ENCODE measurements around the gene RASD2.
"Not testable (repeated sequence)": the region's sequence is repeated elsewhere in the genome, so short reads cannot be mapped to it uniquely, and the experiment has no call there.

Gene RASD2

DNA sequence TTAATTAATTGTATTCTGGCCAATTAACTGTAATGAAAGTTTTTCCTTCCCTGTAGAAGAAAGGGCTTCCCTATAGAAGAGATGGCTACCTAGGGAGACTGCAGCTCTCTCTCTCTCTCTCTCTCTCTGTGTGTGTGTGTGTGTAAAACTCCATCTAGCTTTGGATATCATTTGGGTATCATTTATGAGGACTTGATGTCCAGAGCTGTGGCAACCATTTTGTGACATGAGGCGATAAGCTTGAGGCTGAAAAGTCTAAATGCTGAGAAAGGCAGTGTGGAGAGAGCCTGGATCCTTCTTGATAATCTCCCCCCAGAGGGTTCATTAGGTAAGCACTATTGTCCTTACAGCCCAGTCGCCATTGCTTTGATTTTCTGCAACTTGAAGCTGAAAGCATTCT, 30.7 kb upstream of the RASD2 start:
- DNase-seq (ENCODE audit: low read depth): no peak
- TF ChIP-seq MYC (IDR thresholded peaks at IDR 0.05; ENCODE audit: low read depth, low read length) (no peak), POLR2A (IDR thresholded peaks at IDR 0.05; ENCODE audit: extremely low read depth, insufficient read length) (no peak), CTCF (IDR thresholded peaks at IDR 0.05; ENCODE audit: low read depth, low read length) (no peak)
- TF ChIP-seq, protein P1, sequence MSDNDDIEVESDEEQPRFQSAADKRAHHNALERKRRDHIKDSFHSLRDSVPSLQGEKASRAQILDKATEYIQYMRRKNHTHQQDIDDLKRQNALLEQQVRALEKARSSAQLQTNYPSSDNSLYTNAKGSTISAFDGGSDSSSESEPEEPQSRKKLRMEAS (IDR thresholded peaks at IDR 0.05; ENCODE audit: low read depth, low read length): no peak
- H3K4me3 ChIP-seq (ENCODE audit: low read depth, low read length): no peak overlapping the region

- TF ChIP-seq POLR2A (IDR thresholded peaks at IDR 0.05; ENCODE audit: extremely low read depth, insufficient read length): no peak
- no peak for TF ChIP-seq MYC (IDR thresholded peaks at IDR 0.05; ENCODE audit: low read depth, low read length)
- TF ChIP-seq, protein P1 (IDR thresholded peaks at IDR 0.05; ENCODE audit: low read depth, low read length): no peak
- no peak for TF ChIP-seq CTCF (IDR thresholded peaks at IDR 0.05; ENCODE audit: low read depth, low read length)
- DNase-seq (ENCODE audit: low read depth): no peak
These were observed 30.1 kb upstream of the RASD2 start for GRCh38 chr22:35510481-35510934.

DNA sequence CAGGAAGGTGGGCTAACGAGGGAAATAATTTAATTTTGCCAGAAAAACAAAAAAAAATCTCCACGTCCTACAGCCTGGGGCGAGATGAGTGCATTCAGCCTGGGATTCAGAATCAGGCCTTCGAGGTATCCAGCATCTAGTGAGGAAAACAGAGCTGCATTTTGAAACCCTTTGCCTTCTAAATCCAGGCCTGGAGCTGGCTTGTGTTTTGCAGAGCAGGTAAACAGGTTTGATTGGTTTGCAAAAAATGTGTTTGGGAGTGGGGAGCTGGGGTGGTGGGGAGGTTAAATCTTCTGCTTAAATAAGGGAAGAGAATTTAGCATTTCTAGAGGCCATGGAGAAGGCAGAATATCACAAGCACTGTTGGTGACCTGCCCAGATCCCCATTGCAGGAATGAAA, 29.7 kb upstream of the RASD2 start:
- TF ChIP-seq MYC (IDR thresholded peaks at IDR 0.05; ENCODE audit: low read depth, low read length) (no peak), POLR2A (IDR thresholded peaks at IDR 0.05; ENCODE audit: extremely low read depth, insufficient read length) (no peak), CTCF (IDR thresholded peaks at IDR 0.05; ENCODE audit: low read depth, low read length) (no peak)
- TF ChIP-seq, protein P1 (IDR thresholded peaks at IDR 0.05; ENCODE audit: low read depth, low read length): no peak
- no peak for DNase-seq (ENCODE audit: low read depth)
- no peak overlapping the region for H3K4me3 ChIP-seq (ENCODE audit: low read depth, low read length)

More at GRCh38 chr22:35510481-35510934, 30.1 kb upstream of the RASD2 start:
- H3K4me3 ChIP-seq (ENCODE audit: low read depth, low read length): no peak overlapping the region

DNA sequence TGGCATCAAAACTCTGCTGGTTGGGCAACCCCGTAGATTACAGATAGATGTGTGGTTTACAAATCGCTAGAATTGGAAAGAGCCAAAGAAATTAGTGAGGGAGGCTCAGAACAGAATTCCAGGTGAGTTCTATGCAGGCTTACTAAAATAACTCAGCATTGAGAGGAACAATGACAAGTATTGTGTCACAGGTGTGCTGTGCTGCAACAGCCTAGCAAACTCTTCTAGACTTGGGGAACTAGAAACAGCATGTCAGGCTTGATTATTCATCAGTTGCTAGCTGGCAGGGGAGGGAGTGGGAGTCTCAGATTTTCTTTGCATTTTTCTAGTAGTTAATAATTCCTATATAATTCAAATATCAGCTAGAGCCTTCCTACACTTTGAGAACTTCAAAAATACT, 26.3 kb upstream of the RASD2 start:
- H3K4me3 ChIP-seq (ENCODE audit: low read depth, low read length): no peak overlapping the region
- no peak for TF ChIP-seq MYC (IDR thresholded peaks at IDR 0.05; ENCODE audit: low read depth, low read length)
- TF ChIP-seq POLR2A (IDR thresholded peaks at IDR 0.05; ENCODE audit: extremely low read depth, insufficient read length): no peak
- TF ChIP-seq CTCF (IDR thresholded peaks at IDR 0.05; ENCODE audit: low read depth, low read length): no peak
- TF ChIP-seq, protein P1 (IDR thresholded peaks at IDR 0.05; ENCODE audit: low read depth, low read length): no peak

DNA sequence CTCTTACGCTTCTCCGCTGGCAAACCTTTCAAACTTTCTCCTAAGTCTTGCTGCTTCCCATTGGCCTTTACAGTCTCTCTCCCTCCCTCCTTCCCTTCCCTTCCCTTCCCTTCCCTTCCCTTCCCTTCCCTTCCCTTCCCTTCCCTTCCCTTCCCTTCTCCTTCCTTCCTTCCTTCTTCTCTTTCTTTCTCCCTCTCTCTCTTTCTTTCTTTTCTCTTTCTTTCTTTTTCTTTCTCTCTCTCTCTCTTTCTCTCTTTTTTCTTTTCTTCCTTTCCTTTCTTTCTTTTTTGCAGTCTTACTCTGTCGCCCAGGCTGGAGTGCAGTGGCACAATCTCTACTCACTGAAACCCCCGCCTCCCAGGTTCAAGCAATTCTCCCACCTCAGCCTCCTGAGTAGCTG, 24.7 kb upstream of the RASD2 start:
- DNase-seq (ENCODE audit: low read depth); H3K4me3 ChIP-seq (ENCODE audit: low read depth, low read length): not testable (repeated sequence)

More for the DNA sequence above, 26.3 kb upstream of the RASD2 start:
- no peak for DNase-seq (ENCODE audit: low read depth)

GRCh38 chr22:35516723-35517122, 23.9 kb upstream of the RASD2 start:
- no peak for DNase-seq (ENCODE audit: low read depth)
- TF ChIP-seq POLR2A (IDR thresholded peaks at IDR 0.05; ENCODE audit: extremely low read depth, insufficient read length): no peak
- no peak for TF ChIP-seq CTCF (IDR thresholded peaks at IDR 0.05; ENCODE audit: low read depth, low read length)
- TF ChIP-seq, protein P1 (IDR thresholded peaks at IDR 0.05; ENCODE audit: low read depth, low read length): no peak
- no peak for TF ChIP-seq MYC (IDR thresholded peaks at IDR 0.05; ENCODE audit: low read depth, low read length)
- no peak overlapping the region for H3K4me3 ChIP-seq (ENCODE audit: low read depth, low read length)

Data from NB4 (cell line).